ENCODE results near the gene KIAA1671. TPM values are rescaled to one million over a fixed set of nuclear protein-coding genes. Genes with fewer than 3 reads are reported as not detected.

Gene KIAA1671
- total and polyA plus RNA-seq, 2 of the 13 experiments (the other 11 are each of a cell fraction or from before 2014, with no cell fraction given), result 13.5 to 13.6 TPM

- TF ChIP-seq CCAR2 (optimal IDR thresholded peaks at IDR 0.05; ENCODE audit: low read depth, low read length), result no peak
- TF ChIP-seq KLF16 (CRISPR knock-in tag; IDR thresholded peaks at IDR 0.05), result no peak
- TF ChIP-seq HMGXB3 (CRISPR knock-in tag; IDR thresholded peaks at IDR 0.05; ENCODE audit: borderline replicate concordance), result peak; percentile 51; the same call in 1 of the 2 replicates
- TF ChIP-seq ZNF615 (CRISPR knock-in tag; IDR thresholded peaks at IDR 0.05; ENCODE audit: borderline replicate concordance), result no peak
- 0 out of 2 replicates have a peak, but pooled peaks have one; percentile 9 for TF ChIP-seq LCORL (IDR thresholded peaks at IDR 0.05)
- peak; percentile 77 for TF ChIP-seq LCORL (CRISPR knock-in tag; IDR thresholded peaks at IDR 0.05)
- TF ChIP-seq LRRFIP1 (CRISPR knock-in tag; conservative IDR thresholded peaks at IDR 0.05), result no peak
- peak; percentile 16; the same call in 1 of the 2 replicates for TF ChIP-seq GABPB1 (CRISPR knock-in tag; IDR thresholded peaks at IDR 0.05)
- TF ChIP-seq ZNF616 (CRISPR knock-in tag; IDR thresholded peaks at IDR 0.05; ENCODE audit: low read depth), result no peak
- TF ChIP-seq ZNF781 (CRISPR knock-in tag; IDR thresholded peaks at IDR 0.05; ENCODE audit: borderline replicate concordance, not compliant biosample characterization), result no peak
- TF ChIP-seq MAF1 (CRISPR knock-in tag; IDR thresholded peaks at IDR 0.05; ENCODE audit: borderline replicate concordance), result no peak
- no peak for TF ChIP-seq RFX5 (IDR thresholded peaks at IDR 0.05; ENCODE audit: low read depth, low read length)
- TF ChIP-seq ZNF276 (CRISPR knock-in tag; IDR thresholded peaks at IDR 0.05; ENCODE audit: low read depth), result no peak
- peak; percentile 77 for TF ChIP-seq FOXO1 (CRISPR knock-in tag; IDR thresholded peaks at IDR 0.05)
- no peak for TF ChIP-seq REXO4 (CRISPR knock-in tag; IDR thresholded peaks at IDR 0.05; ENCODE audit: borderline replicate concordance)
- TF ChIP-seq KLF11 (CRISPR knock-in tag; IDR thresholded peaks at IDR 0.05), result no peak
Measured at GRCh38 chr22:25169278-25170031, 216.9 kb downstream of the KIAA1671 start (continued).
